Neuron (in vitro differentiated cells): ENCODE results near the gene KRT5.

Experiments used
- H2AFZ ChIP-seq: one replicate; pipeline ENCODE4 v1.6.1; 2013; ENCODE audit warnings: low read depth, mild to moderate bottlenecking, inconsistent platforms, low read length, moderate library complexity
- H3K27me3 ChIP-seq: one replicate; pipeline ENCODE4 v1.6.1; 2013; ENCODE audit warnings: low read length; ENCODE audit not compliant: insufficient read depth
- H3K36me3 ChIP-seq: one replicate; pipeline ENCODE4 v1.6.1; 2013; ENCODE audit warnings: low read length; ENCODE audit not compliant: insufficient read depth
- H3K4me1 ChIP-seq: one replicate; pipeline ENCODE4 v1.6.1; 2013; ENCODE audit warnings: low read length; ENCODE audit not compliant: insufficient read depth
- H3K4me3 ChIP-seq: 2 replicates; pipeline ENCODE4 v1.5.1; 2013; ENCODE audit warnings: mild to moderate bottlenecking, low read length, moderate library complexity
- H3K9me3 ChIP-seq: one replicate; pipeline ENCODE4 v1.6.1; 2013; ENCODE audit warnings: low read length

The KRT5 gene

GRCh38 chr12:52546126-52546525 is 25.9 kb upstream of the KRT5 start:
- Histone ChIP-seq H3K27me3 (peaks cover 2% of the 10 kb centered on the region), H3K36me3 (no peaks in the 10 kb centered on the region), H3K4me1 (no peaks in the 10 kb centered on the region), H2AFZ (no peak overlapping the region), H3K9me3 (no peaks in the 10 kb centered on the region), H3K4me3 (no peak overlapping the region)

GRCh38 chr12:52543985-52544883 is 24.0 kb upstream of the KRT5 start:
- Histone ChIP-seq H2AFZ (no peak overlapping the region), H3K36me3 (no peaks in the 10 kb centered on the region), H3K27me3 (no peaks in the 10 kb centered on the region), H3K4me3 (no peak overlapping the region), H3K9me3 (no peaks in the 10 kb centered on the region), H3K4me1 (no peaks in the 10 kb centered on the region)

- Histone ChIP-seq H3K4me3 (no peak overlapping the region), H3K9me3 (no peaks in the 10 kb centered on the region), H3K4me1 (no peaks in the 10 kb centered on the region), H2AFZ (no peak overlapping the region), H3K27me3 (no peaks in the 10 kb centered on the region), H3K36me3 (no peaks in the 10 kb centered on the region)
Observed at GRCh38 chr12:52542785-52543318, 22.7 kb upstream of the KRT5 start.

- H3K4me1 ChIP-seq: no peaks in the 10 kb centered on the region
- H3K36me3 ChIP-seq: no peaks in the 10 kb centered on the region
- H2AFZ ChIP-seq: no peak overlapping the region
- H3K4me3 ChIP-seq: no peak overlapping the region
- H3K9me3 ChIP-seq: no peaks in the 10 kb centered on the region
- no peaks in the 10 kb centered on the region for H3K27me3 ChIP-seq
Observed at GRCh38 chr12:52542157-52542556, 22.0 kb upstream of the KRT5 start.

GRCh38 chr12:52541709-52542108 is 21.5 kb upstream of the KRT5 start:
- no peak overlapping the region for H2AFZ ChIP-seq
- H3K4me3 ChIP-seq: no peak overlapping the region
- H3K9me3 ChIP-seq: no peaks in the 10 kb centered on the region
- no peaks in the 10 kb centered on the region for H3K27me3 ChIP-seq
- no peaks in the 10 kb centered on the region for H3K4me1 ChIP-seq
- no peaks in the 10 kb centered on the region for H3K36me3 ChIP-seq

GRCh38 chr12:52540531-52540930 is 20.3 kb upstream of the KRT5 start:
- Histone ChIP-seq H3K36me3 (no peaks in the 10 kb centered on the region), H3K4me3 (no peak overlapping the region), H3K9me3 (no peaks in the 10 kb centered on the region), H3K4me1 (no peaks in the 10 kb centered on the region), H3K27me3 (no peaks in the 10 kb centered on the region), H2AFZ (no peak overlapping the region)

GRCh38 chr12:52539821-52540173 is 19.6 kb upstream of the KRT5 start:
- H2AFZ ChIP-seq: no peak overlapping the region
- no peaks in the 10 kb centered on the region for H3K4me1 ChIP-seq
- H3K27me3 ChIP-seq: no peaks in the 10 kb centered on the region
- H3K4me3 ChIP-seq: no peak overlapping the region
- H3K36me3 ChIP-seq: no peaks in the 10 kb centered on the region
- no peaks in the 10 kb centered on the region for H3K9me3 ChIP-seq

GRCh38 chr12:52539083-52539820 is 19.1 kb upstream of the KRT5 start:
- H3K9me3 ChIP-seq: no peaks in the 10 kb centered on the region
- no peaks in the 10 kb centered on the region for H3K36me3 ChIP-seq
- H3K4me3 ChIP-seq: no peak overlapping the region
- no peaks in the 10 kb centered on the region for H3K4me1 ChIP-seq
- no peaks in the 10 kb centered on the region for H3K27me3 ChIP-seq
- no peak overlapping the region for H2AFZ ChIP-seq

GRCh38 chr12:52537101-52537500 is 16.9 kb upstream of the KRT5 start:
- H3K27me3 ChIP-seq: no peaks in the 10 kb centered on the region
- H3K9me3 ChIP-seq: no peaks in the 10 kb centered on the region
- H3K36me3 ChIP-seq: no peaks in the 10 kb centered on the region
- H2AFZ ChIP-seq: no peak overlapping the region
- H3K4me1 ChIP-seq: no peaks in the 10 kb centered on the region
- no peak overlapping the region for H3K4me3 ChIP-seq

- no peaks in the 10 kb centered on the region for H3K9me3 ChIP-seq
- H3K27me3 ChIP-seq: no peaks in the 10 kb centered on the region
- no peaks in the 10 kb centered on the region for H3K36me3 ChIP-seq
- no peak overlapping the region for H3K4me3 ChIP-seq
- H3K4me1 ChIP-seq: no peaks in the 10 kb centered on the region
- no peak overlapping the region for H2AFZ ChIP-seq
Observed at GRCh38 chr12:52535574-52535973, 15.4 kb upstream of the KRT5 start.

- no peaks in the 10 kb centered on the region for H3K9me3 ChIP-seq
- no peaks in the 10 kb centered on the region for H3K4me1 ChIP-seq
- H3K4me3 ChIP-seq: no peak overlapping the region
- no peaks in the 10 kb centered on the region for H3K36me3 ChIP-seq
- no peaks in the 10 kb centered on the region for H3K27me3 ChIP-seq
- H2AFZ ChIP-seq: no peak overlapping the region
Observed at GRCh38 chr12:52534482-52534881, 14.3 kb upstream of the KRT5 start.

- Histone ChIP-seq H3K9me3 (no peaks in the 10 kb centered on the region), H2AFZ (no peak overlapping the region), H3K4me1 (no peaks in the 10 kb centered on the region), H3K36me3 (no peaks in the 10 kb centered on the region), H3K27me3 (no peaks in the 10 kb centered on the region), H3K4me3 (no peak overlapping the region)
Observed at GRCh38 chr12:52533686-52534470, 13.7 kb upstream of the KRT5 start.

GRCh38 chr12:52532636-52533035 is 12.4 kb upstream of the KRT5 start:
- Histone ChIP-seq H3K27me3 (no peaks in the 10 kb centered on the region), H3K9me3 (no peaks in the 10 kb centered on the region), H3K36me3 (no peaks in the 10 kb centered on the region), H3K4me3 (no peak overlapping the region), H2AFZ (no peak overlapping the region), H3K4me1 (no peaks in the 10 kb centered on the region)
